ENCODE results near the gene CALML5. TPM values are rescaled to one million over a fixed set of nuclear protein-coding genes. Genes with fewer than 3 reads are reported as not detected.

The CALML5 gene
- total RNA-seq, 4 donors from 2014 or later, result not detected

DNA sequence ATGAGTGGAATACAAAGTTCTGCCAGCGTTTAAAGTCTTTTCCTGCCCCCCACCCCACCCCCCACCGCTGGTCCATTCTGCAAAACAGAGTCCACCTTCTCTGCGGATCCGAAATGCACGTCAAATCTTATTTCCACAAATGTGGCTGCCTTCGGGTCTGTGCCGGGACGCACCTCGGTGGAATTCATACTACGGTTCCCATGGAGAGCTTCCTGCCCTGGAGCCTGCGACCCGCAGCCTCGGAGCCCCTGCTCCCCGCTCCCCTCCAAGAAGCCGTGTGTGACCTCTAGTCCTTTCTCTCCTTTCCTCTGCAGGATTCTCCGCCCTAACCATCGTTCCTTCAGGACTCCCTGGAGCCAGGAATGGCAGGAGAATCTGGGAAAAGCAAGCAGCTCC lies 12.5 kb upstream of the CALML5 start:
- no peak overlapping the region for H3K27ac ChIP-seq
- no peak for DNase-seq
- TF ChIP-seq POLR2A (IDR thresholded peaks at IDR 0.05), result no peak
- TF ChIP-seq CTCF (IDR thresholded peaks at IDR 0.05), result no peak
- WGBS, 2 donors, result 91 to 93% methylated on average over 17 of the region's 17 CpGs
- intact Hi-C loops (cut with DNase I), result no loop called here
- no peaks in the 10 kb centered on the region for H3K36me3 ChIP-seq
- no peaks in the 10 kb centered on the region for H3K27me3 ChIP-seq
- no peak overlapping the region for H3K4me3 ChIP-seq (replicated peaks in 1 of 3)
- H3K9me3 ChIP-seq, result no peaks in the 10 kb centered on the region
- peaks cover 9 to 14% of the 10 kb centered on the region in 2 donors for H3K4me1 ChIP-seq

GRCh38 chr10:5511231-5511884 lies 12.0 kb upstream of the CALML5 start:
- no peak for DNase-seq
- Histone ChIP-seq H3K4me3 (replicated peaks in 1 of 3) (no peak overlapping the region), H3K27me3 (no peaks in the 10 kb centered on the region), H3K9me3 (no peaks in the 10 kb centered on the region), H3K27ac (no peak overlapping the region), H3K36me3 (no peaks in the 10 kb centered on the region), H3K4me1 (peaks cover 9 to 19% of the 10 kb centered on the region in 2 donors)
- WGBS, 2 donors, result 93 to 96% methylated on average over 28 to 32 of the region's 32 CpGs
- intact Hi-C loops (cut with DNase I), result no loop called here
- TF ChIP-seq CTCF (IDR thresholded peaks at IDR 0.05) (no peak), POLR2A (IDR thresholded peaks at IDR 0.05) (no peak)

DNA sequence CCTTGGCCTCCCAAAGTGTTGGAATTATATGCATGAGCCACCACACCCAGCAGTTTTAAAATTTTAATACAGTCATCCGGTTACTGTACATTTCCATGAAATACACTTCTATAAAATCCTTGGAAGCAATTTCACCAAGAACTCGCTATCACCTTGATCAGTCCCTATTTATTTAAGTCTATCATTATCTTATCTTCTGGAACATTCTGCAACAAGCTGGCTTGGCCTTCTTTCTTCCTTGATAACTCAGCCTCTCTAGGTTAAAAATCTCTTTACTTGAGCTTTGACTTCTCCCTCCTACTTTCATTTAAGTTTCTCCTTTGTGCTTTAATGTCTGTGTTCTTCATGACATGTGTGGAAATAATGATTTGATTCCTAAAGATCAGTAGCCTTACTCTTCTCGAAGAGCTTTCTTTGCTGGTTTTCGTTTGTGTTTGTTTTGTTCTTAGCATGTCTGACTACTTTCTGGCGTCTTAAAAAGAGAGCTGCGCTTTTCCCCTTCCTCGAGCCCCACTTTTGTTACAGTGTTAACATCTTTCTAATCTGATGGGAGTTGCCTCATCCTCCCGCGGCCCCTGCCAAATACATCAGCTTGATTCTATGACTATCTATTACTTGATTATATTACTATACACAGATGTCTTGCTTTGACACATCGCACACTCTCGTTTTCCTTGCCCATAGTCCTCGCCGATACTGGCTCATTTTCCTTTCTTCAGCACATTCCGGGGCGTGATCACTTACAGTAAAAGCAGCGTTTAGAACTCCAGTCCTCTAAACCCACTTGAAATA lies 11.1 kb upstream of the CALML5 start:
- H3K4me3 ChIP-seq (replicated peaks in 1 of 3), result no peak overlapping the region
- no peak overlapping the region for H3K27ac ChIP-seq
- H3K4me1 ChIP-seq, result peaks cover 9 to 24% of the 10 kb centered on the region in 2 donors
- no peaks in the 10 kb centered on the region for H3K9me3 ChIP-seq
- WGBS, 2 donors, result 72 to 75% methylated on average over 16 of the region's 16 CpGs
- H3K36me3 ChIP-seq, result no peaks in the 10 kb centered on the region
- intact Hi-C loops (cut with DNase I), result no loop called here
- TF ChIP-seq POLR2A (IDR thresholded peaks at IDR 0.05), result no peak
- no peak for TF ChIP-seq CTCF (IDR thresholded peaks at IDR 0.05)
- H3K27me3 ChIP-seq, result no peaks in the 10 kb centered on the region
- no peak for DNase-seq

- WGBS, 2 donors, result 97 to 98% methylated on average over 11 of the region's 11 CpGs
- no peak overlapping the region for H3K27ac ChIP-seq
- H3K27me3 ChIP-seq, result no peaks in the 10 kb centered on the region
- H3K9me3 ChIP-seq, result no peaks in the 10 kb centered on the region
- intact Hi-C loops (cut with DNase I), result no loop called here
- no peak for TF ChIP-seq CTCF (IDR thresholded peaks at IDR 0.05)
- TF ChIP-seq POLR2A (IDR thresholded peaks at IDR 0.05), result no peak
- peaks cover 9 to 26% of the 10 kb centered on the region in 2 donors for H3K4me1 ChIP-seq
- H3K36me3 ChIP-seq, result no peaks in the 10 kb centered on the region
- H3K4me3 ChIP-seq (replicated peaks in 1 of 3), result no peak overlapping the region
- DNase-seq, result no peak
Observed at GRCh38 chr10:5509691-5510090, 10.3 kb upstream of the CALML5 start.

DNA sequence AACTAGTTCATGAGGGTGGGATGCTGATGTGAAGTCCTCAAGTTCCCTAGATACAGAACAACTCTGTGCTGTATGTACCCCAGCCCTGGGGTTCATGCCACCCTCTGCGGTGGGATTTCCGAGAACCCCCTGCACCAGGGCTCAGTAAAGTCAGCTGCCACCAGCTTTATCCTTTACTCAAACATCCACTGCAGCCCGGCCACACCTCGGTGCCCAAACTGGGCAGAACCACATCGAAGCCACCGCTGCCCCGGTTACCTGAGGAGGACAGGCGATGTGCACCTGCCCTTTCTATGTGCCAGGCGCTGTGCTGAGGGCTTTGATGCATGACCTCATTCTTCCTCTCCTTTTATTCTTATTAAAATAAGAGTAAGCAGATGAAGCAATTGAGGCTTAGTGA lies 9.9 kb upstream of the CALML5 start:
- Histone ChIP-seq H3K4me1 (peaks cover 14 to 30% of the 10 kb centered on the region in 2 donors), H3K9me3 (no peaks in the 10 kb centered on the region), H3K27me3 (no peaks in the 10 kb centered on the region), H3K27ac (no peak overlapping the region), H3K4me3 (replicated peaks in 1 of 3) (no peak overlapping the region), H3K36me3 (no peaks in the 10 kb centered on the region)
- TF ChIP-seq CTCF (IDR thresholded peaks at IDR 0.05), result no peak
- TF ChIP-seq POLR2A (IDR thresholded peaks at IDR 0.05), result no peak
- intact Hi-C loops (cut with DNase I), result no loop called here
- peak in 1 of 2 donors; percentile 27 for DNase-seq
- WGBS, 2 donors, result 96 to 98% methylated on average over 9 of the region's 9 CpGs

Data from thyroid gland (tissue), 4 donors.